Ramos (cell line): ENCODE data around the gene NGEF.

ENCODE experiments used
- in situ Hi-C: fragments of 300-500 bp; cut with MboI; formaldehyde crosslinking; loops from one replicate; pipeline ENCODE4 v1.14.3; 2022; ENCODE audit warnings: low sequenced_read_pairs; ENCODE audit not compliant: unreplicated experiment

The NGEF gene

GRCh38 chr2:233002829-233003657 is 10.0 kb downstream of the NGEF start:
- in situ Hi-C loops = no loop called here

- in situ Hi-C loops = no loop called here
These were observed 11.9 kb downstream of the NGEF start for GRCh38 chr2:233000886-233001750.

GRCh38 chr2:232999354-232999753 is 13.7 kb downstream of the NGEF start:
- in situ Hi-C loops = no loop called here

GRCh38 chr2:232998666-232998985 is 14.4 kb downstream of the NGEF start:
- in situ Hi-C loops = no loop called here

GRCh38 chr2:232997749-232998665 is 15.0 kb downstream of the NGEF start:
- in situ Hi-C loops = no loop called here

- in situ Hi-C loops = no loop called here
These were observed 18.6 kb downstream of the NGEF start for GRCh38 chr2:232994446-232994845.

- in situ Hi-C loops = no loop called here
These were observed 19.7 kb downstream of the NGEF start for GRCh38 chr2:232993231-232993821.

GRCh38 chr2:232986155-232986554 is 26.9 kb downstream of the NGEF start:
- in situ Hi-C loops = no loop called here

- in situ Hi-C loops = no loop called here
These were observed 28.4 kb downstream of the NGEF start for GRCh38 chr2:232984451-232985207.

GRCh38 chr2:232983669-232984140 is 29.4 kb downstream of the NGEF start:
- in situ Hi-C loops = no loop called here

GRCh38 chr2:232982926-232983668 is 30.0 kb downstream of the NGEF start:
- in situ Hi-C loops = no loop called here

- in situ Hi-C loops = no loop called here
These were observed 31.2 kb downstream of the NGEF start for GRCh38 chr2:232981767-232982360.

- in situ Hi-C loops = no loop called here
These were observed 31.7 kb downstream of the NGEF start for GRCh38 chr2:232981356-232981755.

GRCh38 chr2:232980683-232981082 is 32.4 kb downstream of the NGEF start:
- in situ Hi-C loops = no loop called here

- in situ Hi-C loops = no loop called here
These were observed 33.1 kb downstream of the NGEF start for GRCh38 chr2:232979871-232980461.

- in situ Hi-C loops = no loop called here
These were observed 35.6 kb downstream of the NGEF start for GRCh38 chr2:232977438-232977971.

- in situ Hi-C loops = no loop called here
These were observed 36.2 kb downstream of the NGEF start for GRCh38 chr2:232976666-232977437.
